ENCODE results near the gene SGCD.

The SGCD gene

DNA sequence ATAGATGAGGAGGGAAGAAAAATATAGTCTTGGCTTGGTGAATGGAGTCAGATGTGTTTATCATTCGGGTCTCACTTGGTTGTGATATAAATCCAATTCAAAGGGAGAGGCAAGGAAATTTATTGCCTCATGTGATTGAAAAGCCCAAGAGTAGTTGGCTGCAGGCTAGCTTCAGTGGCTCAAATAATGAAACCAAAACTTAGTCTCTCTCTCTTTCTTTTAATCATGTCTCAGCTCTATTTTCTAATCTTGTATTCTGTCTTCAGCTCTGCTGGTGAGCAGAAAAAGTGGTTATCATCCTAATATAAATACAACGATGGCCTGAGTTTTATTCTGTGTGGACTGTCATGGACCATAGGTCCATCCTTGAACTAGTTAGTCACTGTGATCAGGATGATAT is 288.9 kb downstream of the SGCD start:
- no peak overlapping the region for H3K27ac ChIP-seq (ENCODE audit: low read length)
- H3K9ac ChIP-seq (ENCODE audit: low read length) = no peak overlapping the region
- peaks cover 7% of the 10 kb centered on the region for H3K9me3 ChIP-seq (ENCODE audit: control insufficient read depth, low read depth, low read length)
- H3K4me3 ChIP-seq (ENCODE audit: low read length) = no peak overlapping the region
- H3K36me3 ChIP-seq (ENCODE audit: control insufficient read depth, low read depth, low read length) = no peaks in the 10 kb centered on the region
- H3K27me3 ChIP-seq (ENCODE audit: control insufficient read depth, insufficient read depth, low read length) = no peaks in the 10 kb centered on the region
- no peaks in the 10 kb centered on the region for H3K4me1 ChIP-seq (ENCODE audit: control insufficient read depth, low read depth, low read length)

DNA sequence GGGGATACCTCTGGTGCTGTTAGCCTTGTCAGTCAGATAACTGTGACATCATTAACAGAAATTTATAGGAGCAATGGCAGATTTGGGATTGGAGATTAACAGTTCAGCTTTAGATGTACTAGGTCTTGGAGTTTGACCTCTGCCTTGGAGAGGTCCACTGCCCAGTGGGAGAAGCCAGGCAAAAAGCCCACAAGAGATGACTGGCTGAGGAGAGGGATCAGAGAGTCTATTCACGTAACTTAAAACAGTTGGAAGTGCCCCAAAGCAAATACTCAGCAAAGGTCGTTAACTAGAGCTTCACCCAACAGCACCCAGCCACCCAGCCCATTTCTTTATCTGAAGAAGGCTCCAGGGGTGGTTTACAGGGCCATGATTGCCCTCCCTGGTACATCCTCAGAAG is 290.5 kb downstream of the SGCD start:
- Histone ChIP-seq H3K4me3 (ENCODE audit: low read length) (no peak overlapping the region), H3K9ac (ENCODE audit: low read length) (no peak overlapping the region), H3K9me3 (ENCODE audit: control insufficient read depth, low read depth, low read length) (peaks cover 2% of the 10 kb centered on the region), H3K27me3 (ENCODE audit: control insufficient read depth, insufficient read depth, low read length) (no peaks in the 10 kb centered on the region), H3K27ac (ENCODE audit: low read length) (no peak overlapping the region), H3K36me3 (ENCODE audit: control insufficient read depth, low read depth, low read length) (no peaks in the 10 kb centered on the region), H3K4me1 (ENCODE audit: control insufficient read depth, low read depth, low read length) (no peaks in the 10 kb centered on the region)

DNA sequence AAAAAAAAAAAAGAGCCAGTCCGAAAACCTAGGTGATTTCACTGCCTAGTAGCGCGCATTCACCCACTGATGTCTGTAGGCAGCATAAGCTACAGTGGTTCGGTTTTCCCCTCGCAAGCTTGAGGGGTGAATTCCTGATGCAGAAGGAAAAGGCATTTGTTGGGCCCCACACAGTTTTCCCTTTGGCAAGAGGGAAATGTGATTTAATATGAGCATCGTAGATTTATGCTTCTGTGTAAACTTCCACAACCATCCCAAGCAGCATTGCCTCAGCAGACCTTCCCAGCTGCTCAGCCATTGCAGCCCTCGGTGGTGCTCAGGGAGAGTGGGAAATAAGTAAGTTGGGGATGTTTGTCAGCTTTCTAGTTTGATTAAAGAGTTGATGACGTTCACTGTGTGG is 291.6 kb downstream of the SGCD start:
- Histone ChIP-seq H3K27me3 (ENCODE audit: control insufficient read depth, insufficient read depth, low read length) (no peaks in the 10 kb centered on the region), H3K27ac (ENCODE audit: low read length) (no peak overlapping the region), H3K9me3 (ENCODE audit: control insufficient read depth, low read depth, low read length) (no peaks in the 10 kb centered on the region), H3K4me3 (ENCODE audit: low read length) (no peak overlapping the region), H3K4me1 (ENCODE audit: control insufficient read depth, low read depth, low read length) (no peaks in the 10 kb centered on the region), H3K9ac (ENCODE audit: low read length) (no peak overlapping the region), H3K36me3 (ENCODE audit: control insufficient read depth, low read depth, low read length) (no peaks in the 10 kb centered on the region)

DNA sequence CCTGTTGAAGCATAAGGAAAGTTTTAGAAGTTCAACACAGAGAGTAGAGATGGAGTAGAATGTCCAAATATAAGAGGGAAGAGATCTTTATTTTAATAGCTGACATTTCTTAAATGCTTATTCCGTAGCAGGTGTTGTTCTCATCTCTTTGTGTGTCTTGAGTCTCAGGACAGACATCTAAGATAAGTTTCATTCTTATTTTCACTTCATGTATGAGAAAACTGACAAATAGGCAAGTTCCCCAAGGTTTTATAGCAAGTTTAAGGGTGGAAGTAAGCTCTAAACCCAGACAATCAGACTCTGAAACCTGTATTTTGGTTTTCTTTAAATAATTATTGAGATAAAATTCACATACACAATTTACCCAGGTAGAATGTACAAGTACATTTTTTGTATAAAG is 294.8 kb downstream of the SGCD start:
- H3K36me3 ChIP-seq (ENCODE audit: control insufficient read depth, low read depth, low read length) = no peaks in the 10 kb centered on the region
- H3K4me3 ChIP-seq (ENCODE audit: low read length) = no peak overlapping the region
- no peaks in the 10 kb centered on the region for H3K4me1 ChIP-seq (ENCODE audit: control insufficient read depth, low read depth, low read length)
- no peak overlapping the region for H3K9ac ChIP-seq (ENCODE audit: low read length)
- no peaks in the 10 kb centered on the region for H3K27me3 ChIP-seq (ENCODE audit: control insufficient read depth, insufficient read depth, low read length)
- H3K27ac ChIP-seq (ENCODE audit: low read length) = no peak overlapping the region
- H3K9me3 ChIP-seq (ENCODE audit: control insufficient read depth, low read depth, low read length) = no peaks in the 10 kb centered on the region

GRCh38 chr5:156623381-156624040 is 296.5 kb downstream of the SGCD start:
- H3K4me3 ChIP-seq (ENCODE audit: low read length) = no peak overlapping the region
- no peaks in the 10 kb centered on the region for H3K9me3 ChIP-seq (ENCODE audit: control insufficient read depth, low read depth, low read length)
- H3K4me1 ChIP-seq (ENCODE audit: control insufficient read depth, low read depth, low read length) = no peaks in the 10 kb centered on the region
- H3K9ac ChIP-seq (ENCODE audit: low read length) = no peak overlapping the region
- no peaks in the 10 kb centered on the region for H3K27me3 ChIP-seq (ENCODE audit: control insufficient read depth, insufficient read depth, low read length)
- no peak overlapping the region for H3K27ac ChIP-seq (ENCODE audit: low read length)
- H3K36me3 ChIP-seq (ENCODE audit: control insufficient read depth, low read depth, low read length) = no peaks in the 10 kb centered on the region

GRCh38 chr5:156624686-156625085 is 297.7 kb downstream of the SGCD start:
- no peaks in the 10 kb centered on the region for H3K4me1 ChIP-seq (ENCODE audit: control insufficient read depth, low read depth, low read length)
- no peaks in the 10 kb centered on the region for H3K36me3 ChIP-seq (ENCODE audit: control insufficient read depth, low read depth, low read length)
- H3K27ac ChIP-seq (ENCODE audit: low read length) = no peak overlapping the region
- no peaks in the 10 kb centered on the region for H3K9me3 ChIP-seq (ENCODE audit: control insufficient read depth, low read depth, low read length)
- H3K27me3 ChIP-seq (ENCODE audit: control insufficient read depth, insufficient read depth, low read length) = no peaks in the 10 kb centered on the region
- H3K4me3 ChIP-seq (ENCODE audit: low read length) = no peak overlapping the region
- no peak overlapping the region for H3K9ac ChIP-seq (ENCODE audit: low read length)

DNA sequence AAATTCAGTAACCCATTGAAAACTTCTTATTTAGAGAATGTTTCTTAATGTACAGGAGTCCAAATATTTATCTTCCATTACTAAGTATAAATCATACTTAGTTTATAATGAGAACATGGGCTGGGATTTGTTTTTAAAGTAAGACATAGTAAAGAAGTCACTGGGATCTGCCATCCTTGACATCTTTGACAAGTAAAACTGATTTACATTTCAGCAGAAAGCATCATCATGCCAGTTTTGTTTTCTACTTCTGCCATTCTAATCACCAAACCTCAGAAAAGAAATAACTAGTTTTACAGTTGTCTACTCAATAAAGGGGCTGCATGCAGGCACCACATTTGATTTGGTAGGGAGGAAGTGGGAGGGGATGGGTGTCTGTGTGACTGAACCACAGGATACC is 301.5 kb downstream of the SGCD start:
- Histone ChIP-seq H3K4me3 (ENCODE audit: low read length) (no peak overlapping the region), H3K27me3 (ENCODE audit: control insufficient read depth, insufficient read depth, low read length) (no peaks in the 10 kb centered on the region), H3K9me3 (ENCODE audit: control insufficient read depth, low read depth, low read length) (no peaks in the 10 kb centered on the region), H3K27ac (ENCODE audit: low read length) (no peak overlapping the region), H3K36me3 (ENCODE audit: control insufficient read depth, low read depth, low read length) (no peaks in the 10 kb centered on the region), H3K4me1 (ENCODE audit: control insufficient read depth, low read depth, low read length) (no peaks in the 10 kb centered on the region), H3K9ac (ENCODE audit: low read length) (no peak overlapping the region)

GRCh38 chr5:156631005-156631404 is 304.0 kb downstream of the SGCD start:
- no peaks in the 10 kb centered on the region for H3K36me3 ChIP-seq (ENCODE audit: control insufficient read depth, low read depth, low read length)
- no peaks in the 10 kb centered on the region for H3K4me1 ChIP-seq (ENCODE audit: control insufficient read depth, low read depth, low read length)
- no peaks in the 10 kb centered on the region for H3K9me3 ChIP-seq (ENCODE audit: control insufficient read depth, low read depth, low read length)
- H3K27ac ChIP-seq (ENCODE audit: low read length) = no peak overlapping the region
- no peak overlapping the region for H3K9ac ChIP-seq (ENCODE audit: low read length)
- no peaks in the 10 kb centered on the region for H3K27me3 ChIP-seq (ENCODE audit: control insufficient read depth, insufficient read depth, low read length)
- H3K4me3 ChIP-seq (ENCODE audit: low read length) = no peak overlapping the region

DNA sequence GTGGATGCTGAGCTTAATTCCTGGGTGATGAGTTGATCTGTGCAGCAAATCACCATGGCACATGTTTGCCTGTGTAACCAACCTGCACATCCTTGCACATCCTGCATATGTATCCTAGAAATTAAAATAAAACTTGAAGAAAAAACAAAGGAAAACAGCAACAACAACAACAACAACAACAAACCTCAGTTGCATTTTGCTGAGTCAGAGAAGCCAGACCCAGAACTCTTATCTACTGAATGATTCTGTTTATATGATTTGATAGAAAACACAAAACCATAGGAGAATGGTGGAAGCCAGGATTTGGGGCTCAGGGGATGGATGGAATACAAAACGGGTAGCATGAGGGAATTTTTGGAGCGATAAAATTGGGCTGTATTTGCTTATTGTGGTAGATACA is 307.3 kb downstream of the SGCD start:
- Histone ChIP-seq H3K4me1 (ENCODE audit: control insufficient read depth, low read depth, low read length) (no peaks in the 10 kb centered on the region), H3K9me3 (ENCODE audit: control insufficient read depth, low read depth, low read length) (no peaks in the 10 kb centered on the region), H3K9ac (ENCODE audit: low read length) (no peak overlapping the region), H3K27me3 (ENCODE audit: control insufficient read depth, insufficient read depth, low read length) (no peaks in the 10 kb centered on the region), H3K36me3 (ENCODE audit: control insufficient read depth, low read depth, low read length) (no peaks in the 10 kb centered on the region), H3K4me3 (ENCODE audit: low read length) (no peak overlapping the region), H3K27ac (ENCODE audit: low read length) (no peak overlapping the region)

DNA sequence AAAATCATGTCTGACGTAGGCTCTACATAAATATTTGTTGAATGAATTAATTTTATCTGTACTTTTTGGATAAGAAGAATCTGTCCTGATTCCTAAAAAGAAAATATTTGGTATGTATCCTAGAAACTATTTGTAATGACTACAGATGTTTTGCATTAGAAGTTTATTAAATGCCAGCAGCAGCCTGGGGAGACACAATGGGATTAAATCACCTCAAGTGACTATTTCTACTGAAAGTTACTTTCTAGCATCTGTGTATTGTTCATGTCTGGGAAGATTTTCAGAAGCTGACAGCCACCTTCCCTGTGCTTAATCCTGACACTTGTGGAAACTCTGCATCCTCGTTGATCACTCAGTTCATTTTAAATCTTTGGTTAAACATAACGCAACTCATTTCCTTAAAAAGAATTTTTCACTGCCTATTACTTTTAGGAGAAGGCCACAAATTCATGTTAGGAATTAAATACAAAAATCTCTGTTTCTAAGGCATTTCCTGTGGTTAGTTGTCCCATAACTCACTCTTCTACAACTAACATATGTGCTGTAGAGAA is 313.8 kb downstream of the SGCD start:
- H3K9me3 ChIP-seq (ENCODE audit: control insufficient read depth, low read depth, low read length) = no peaks in the 10 kb centered on the region
- H3K4me3 ChIP-seq (ENCODE audit: low read length) = no peak overlapping the region
- no peak overlapping the region for H3K27ac ChIP-seq (ENCODE audit: low read length)
- H3K36me3 ChIP-seq (ENCODE audit: control insufficient read depth, low read depth, low read length) = no peaks in the 10 kb centered on the region
- no peaks in the 10 kb centered on the region for H3K27me3 ChIP-seq (ENCODE audit: control insufficient read depth, insufficient read depth, low read length)
- no peaks in the 10 kb centered on the region for H3K4me1 ChIP-seq (ENCODE audit: control insufficient read depth, low read depth, low read length)
- H3K9ac ChIP-seq (ENCODE audit: low read length) = no peak overlapping the region

DNA sequence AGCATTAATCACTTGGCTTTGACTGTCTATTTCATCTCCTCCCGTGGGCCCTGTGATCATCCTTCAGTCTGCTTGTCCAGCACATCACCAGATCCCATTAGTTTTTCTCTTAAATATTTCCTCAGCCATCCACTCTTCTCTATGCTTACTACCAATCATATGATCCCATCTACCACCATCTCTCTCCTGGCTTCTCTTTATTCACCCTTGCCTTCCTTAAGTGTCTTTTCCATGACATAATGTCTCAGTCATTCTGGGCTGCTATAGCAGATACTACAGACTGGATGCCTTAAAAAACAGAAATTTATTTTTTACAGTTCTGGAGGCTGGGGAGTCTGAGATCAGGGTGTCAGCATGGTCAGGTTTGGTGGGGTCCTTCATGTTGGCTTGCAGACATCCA is 314.7 kb downstream of the SGCD start:
- Histone ChIP-seq H3K27me3 (ENCODE audit: control insufficient read depth, insufficient read depth, low read length) (no peaks in the 10 kb centered on the region), H3K9ac (ENCODE audit: low read length) (no peak overlapping the region), H3K9me3 (ENCODE audit: control insufficient read depth, low read depth, low read length) (no peaks in the 10 kb centered on the region), H3K4me1 (ENCODE audit: control insufficient read depth, low read depth, low read length) (no peaks in the 10 kb centered on the region), H3K4me3 (ENCODE audit: low read length) (no peak overlapping the region), H3K27ac (ENCODE audit: low read length) (no peak overlapping the region), H3K36me3 (ENCODE audit: control insufficient read depth, low read depth, low read length) (no peaks in the 10 kb centered on the region)

- no peak overlapping the region for H3K9ac ChIP-seq (ENCODE audit: low read length)
- H3K9me3 ChIP-seq (ENCODE audit: control insufficient read depth, low read depth, low read length) = no peaks in the 10 kb centered on the region
- H3K27me3 ChIP-seq (ENCODE audit: control insufficient read depth, insufficient read depth, low read length) = no peaks in the 10 kb centered on the region
- no peak overlapping the region for H3K4me3 ChIP-seq (ENCODE audit: low read length)
- H3K36me3 ChIP-seq (ENCODE audit: control insufficient read depth, low read depth, low read length) = no peaks in the 10 kb centered on the region
- no peak overlapping the region for H3K27ac ChIP-seq (ENCODE audit: low read length)
- no peaks in the 10 kb centered on the region for H3K4me1 ChIP-seq (ENCODE audit: control insufficient read depth, low read depth, low read length)
These were observed 320.1 kb downstream of the SGCD start for GRCh38 chr5:156647034-156647451.
